ENCODE results near the gene SHROOM1.

Gene SHROOM1

GRCh38 chr5:132849347-132849746 is 18.9 kb upstream of the SHROOM1 start:
- DNase-seq: no peak

GRCh38 chr5:132848270-132848669 is 17.8 kb upstream of the SHROOM1 start:
- DNase-seq: no peak

GRCh38 chr5:132841305-132841704 is 10.9 kb upstream of the SHROOM1 start:
- DNase-seq: peak in 1 of 2 donors; percentile 17

- DNase-seq: no peak
Measured at GRCh38 chr5:132840896-132841295, 10.4 kb upstream of the SHROOM1 start.

- DNase-seq: no peak
Measured at GRCh38 chr5:132840313-132840712, 9.9 kb upstream of the SHROOM1 start.

GRCh38 chr5:132839426-132840301 is 9.2 kb upstream of the SHROOM1 start:
- no peak for DNase-seq

GRCh38 chr5:132838516-132839282 is 8.3 kb upstream of the SHROOM1 start:
- no peak for DNase-seq

- DNase-seq: no peak
Measured at GRCh38 chr5:132837868-132838267, 7.4 kb upstream of the SHROOM1 start.

GRCh38 chr5:132836852-132837251 is 6.4 kb upstream of the SHROOM1 start:
- DNase-seq: no peak

GRCh38 chr5:132834057-132834456 is 3.6 kb upstream of the SHROOM1 start:
- DNase-seq: no peak

GRCh38 chr5:132832612-132833011 is 2.2 kb upstream of the SHROOM1 start:
- DNase-seq: no peak

- DNase-seq: no peak
Measured at GRCh38 chr5:132831095-132831860, 831 bp upstream of the SHROOM1 start.

GRCh38 chr5:132829742-132830435 is 558 bp downstream of the SHROOM1 start:
- DNase-seq: peak; percentile 69 to 70

GRCh38 chr5:132828846-132829494 is 1.5 kb downstream of the SHROOM1 start:
- no peak for DNase-seq

- DNase-seq: no peak
Measured at GRCh38 chr5:132827943-132828673, 2.3 kb downstream of the SHROOM1 start.

- DNase-seq: no peak
Measured at GRCh38 chr5:132826424-132827082, 3.9 kb downstream of the SHROOM1 start.

GRCh38 chr5:132825834-132826391 is 4.5 kb downstream of the SHROOM1 start:
- peak in 1 of 2 donors; percentile 20 for DNase-seq

- no peak for DNase-seq
Measured at GRCh38 chr5:132825033-132825833, 5.2 kb downstream of the SHROOM1 start.

GRCh38 chr5:132824426-132824825 is 6.0 kb downstream of the SHROOM1 start:
- no peak for DNase-seq
